Fibroblast of villous mesenchyme (primary cell): ENCODE measurements around the gene NF1. TPM values are rescaled to one million over a fixed set of nuclear protein-coding genes. Genes with fewer than 3 reads are reported as not detected.

ENCODE experiments used
- DNase-seq: peaks from one replicate; pipeline ENCODE4 v3.0.0-alpha.2; 2010; ENCODE audit warnings: low read depth
- H3K4me3 ChIP-seq: 2 replicates; pipeline ENCODE4 v1.5.1; 2011; ENCODE audit warnings: low read depth, mild to moderate bottlenecking, low read length
- total RNA-seq: library from RNA; depleted of rRNA; stranded (reverse); fragments of >200 nt; gene quantifications from 2 replicates; pipeline ENCODE4 v1.2.3, GENCODE V29; 2012
- TF ChIP-seq, protein P1 (sequence below): IDR thresholded peaks from 2 replicates; pipeline ENCODE4 v1.5.1; 2012; ENCODE audit warnings: low read depth, mild to moderate bottlenecking, low read length; ENCODE audit not compliant: insufficient read depth

The NF1 gene
- total RNA-seq, 1 donor: 82.5 TPM

DNA sequence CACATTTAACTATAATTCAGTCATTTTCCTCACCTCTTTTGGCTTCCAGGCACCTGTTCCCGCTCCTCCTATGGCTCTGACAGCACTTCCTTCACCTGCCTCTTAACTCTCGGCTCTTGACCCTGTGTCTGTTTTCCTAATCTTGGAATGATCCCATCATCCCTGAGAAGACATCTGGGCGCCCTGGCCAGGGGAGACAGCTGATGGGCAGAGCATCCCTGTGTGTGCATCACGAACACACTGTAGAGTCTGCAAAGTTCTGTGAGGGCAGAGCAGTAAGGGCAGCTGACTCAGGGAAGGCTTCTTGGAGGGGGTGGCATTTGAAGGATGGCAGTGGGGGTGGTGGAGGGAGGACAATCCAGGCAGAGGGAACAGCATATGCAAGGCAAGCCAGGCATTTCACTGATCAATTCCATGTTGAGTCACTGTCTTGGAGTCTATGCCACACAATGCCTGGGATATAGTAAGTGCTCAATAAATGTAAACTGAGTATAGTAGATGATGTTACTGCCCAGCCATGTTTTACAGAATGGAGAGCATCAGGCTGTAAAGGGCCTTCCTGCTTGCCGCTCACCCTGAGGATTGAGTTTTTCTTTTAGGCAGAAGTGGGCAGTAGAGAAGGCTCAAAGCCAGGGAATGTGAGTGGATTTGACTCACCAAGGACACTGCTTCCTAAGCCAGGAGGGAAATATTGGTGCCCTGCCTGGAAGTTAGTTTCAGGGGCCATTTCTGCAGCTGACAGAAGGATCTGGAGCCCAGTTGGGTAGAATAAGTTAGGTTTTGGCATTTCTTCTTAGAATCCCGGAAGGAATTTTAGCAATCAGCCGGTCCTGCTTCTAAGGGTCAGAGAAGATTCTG is 290.9 kb downstream of the NF1 start:
- H3K4me3 ChIP-seq: no peak overlapping the region
- TF ChIP-seq, protein P1, sequence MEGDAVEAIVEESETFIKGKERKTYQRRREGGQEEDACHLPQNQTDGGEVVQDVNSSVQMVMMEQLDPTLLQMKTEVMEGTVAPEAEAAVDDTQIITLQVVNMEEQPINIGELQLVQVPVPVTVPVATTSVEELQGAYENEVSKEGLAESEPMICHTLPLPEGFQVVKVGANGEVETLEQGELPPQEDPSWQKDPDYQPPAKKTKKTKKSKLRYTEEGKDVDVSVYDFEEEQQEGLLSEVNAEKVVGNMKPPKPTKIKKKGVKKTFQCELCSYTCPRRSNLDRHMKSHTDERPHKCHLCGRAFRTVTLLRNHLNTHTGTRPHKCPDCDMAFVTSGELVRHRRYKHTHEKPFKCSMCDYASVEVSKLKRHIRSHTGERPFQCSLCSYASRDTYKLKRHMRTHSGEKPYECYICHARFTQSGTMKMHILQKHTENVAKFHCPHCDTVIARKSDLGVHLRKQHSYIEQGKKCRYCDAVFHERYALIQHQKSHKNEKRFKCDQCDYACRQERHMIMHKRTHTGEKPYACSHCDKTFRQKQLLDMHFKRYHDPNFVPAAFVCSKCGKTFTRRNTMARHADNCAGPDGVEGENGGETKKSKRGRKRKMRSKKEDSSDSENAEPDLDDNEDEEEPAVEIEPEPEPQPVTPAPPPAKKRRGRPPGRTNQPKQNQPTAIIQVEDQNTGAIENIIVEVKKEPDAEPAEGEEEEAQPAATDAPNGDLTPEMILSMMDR: no peak
- no peak for DNase-seq

DNA sequence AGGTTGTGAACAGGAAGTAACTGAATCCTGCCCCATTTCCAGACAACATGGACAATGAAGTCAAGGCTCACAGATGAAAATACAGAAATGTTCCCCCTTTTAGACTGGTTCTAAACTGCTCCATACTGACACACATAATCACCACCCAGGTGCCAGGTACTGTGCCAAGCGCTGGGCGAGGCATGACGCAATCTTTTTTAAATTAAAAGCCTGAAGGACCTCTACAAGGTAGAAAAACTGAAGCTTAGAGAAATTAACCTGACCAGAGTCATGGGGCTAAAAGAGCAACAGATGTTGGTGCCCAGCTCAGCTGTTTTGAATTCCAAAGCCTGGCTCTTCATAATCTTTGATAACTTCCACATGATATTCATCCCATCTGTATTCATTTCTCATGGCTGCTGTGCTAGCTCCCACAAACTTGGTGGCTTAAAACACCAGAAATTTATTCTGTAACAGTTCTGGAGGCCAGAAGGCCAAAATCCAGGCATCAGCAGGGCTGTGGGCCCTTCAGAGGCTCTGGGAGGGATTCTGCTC is 291.8 kb downstream of the NF1 start:
- no peak for DNase-seq
- no peak overlapping the region for H3K4me3 ChIP-seq
- TF ChIP-seq, protein P1: no peak

DNA sequence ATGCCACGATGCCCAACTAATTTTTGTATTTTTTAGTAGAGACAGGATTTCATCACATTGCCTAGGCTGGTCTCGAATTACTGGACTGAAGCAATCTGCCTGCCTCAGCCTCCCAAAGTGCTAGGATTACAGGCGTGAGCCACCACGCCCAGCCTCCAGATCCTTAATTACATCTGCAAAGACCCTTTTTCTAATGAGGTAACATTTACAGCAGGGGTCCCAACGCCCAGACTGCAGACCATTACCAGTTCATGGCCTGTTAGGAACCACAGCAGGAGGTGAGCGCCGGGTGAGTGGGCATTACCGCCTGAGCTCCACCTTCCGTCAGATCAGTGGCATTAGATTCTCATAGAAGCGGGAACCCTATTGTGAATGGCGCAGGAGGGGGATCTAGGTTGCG is 292.7 kb downstream of the NF1 start:
- no peak for DNase-seq
- H3K4me3 ChIP-seq: no peak overlapping the region
- TF ChIP-seq, protein P1: no peak

GRCh38 chr17:31388351-31388750 is 293.6 kb downstream of the NF1 start:
- H3K4me3 ChIP-seq: no peak overlapping the region
- DNase-seq: no peak
- TF ChIP-seq, protein P1: no peak

DNA sequence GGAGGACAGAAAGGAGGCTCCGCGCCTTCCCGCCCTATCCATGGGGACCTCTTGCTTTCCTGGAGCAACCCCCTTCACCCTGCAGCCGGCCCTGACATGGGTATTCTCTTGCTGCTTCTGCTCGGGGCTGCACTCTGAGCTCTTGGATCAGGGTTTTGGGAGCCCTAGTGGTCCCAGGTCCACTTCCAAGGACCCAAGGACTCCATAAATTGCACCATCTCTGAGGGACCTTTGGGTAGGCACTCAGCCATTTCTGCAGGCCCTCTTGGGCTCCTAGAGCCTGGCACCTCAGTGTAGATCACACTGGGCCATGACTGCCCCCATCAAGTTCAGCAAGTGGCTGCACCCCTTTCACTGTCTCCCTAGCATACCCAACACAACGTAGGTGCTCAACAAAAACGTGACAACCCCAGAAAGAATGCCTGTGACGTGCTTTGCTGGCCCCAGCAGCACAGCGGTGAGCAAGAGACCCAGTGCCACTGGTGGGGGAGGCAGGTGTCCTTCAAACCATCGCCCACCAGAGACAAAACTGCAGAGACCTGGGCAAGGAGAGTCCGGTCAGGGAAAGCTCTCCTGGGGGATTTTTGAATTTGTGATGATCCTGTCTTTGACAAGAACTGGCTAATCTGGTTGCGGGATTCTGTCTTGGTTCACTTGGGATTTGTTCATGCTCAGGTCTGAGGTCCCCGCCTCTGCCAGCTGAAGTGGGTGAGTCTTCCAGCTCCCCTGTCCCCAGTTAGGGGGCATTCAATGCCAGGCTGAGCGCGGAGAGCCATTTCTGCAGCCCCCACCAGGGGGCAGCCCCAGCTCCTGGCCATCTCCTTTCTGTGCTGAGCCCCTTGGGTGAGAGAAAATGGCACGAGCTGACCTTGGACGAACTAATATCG is 294.2 kb downstream of the NF1 start:
- H3K4me3 ChIP-seq: no peak overlapping the region
- DNase-seq: peak; percentile 7
- TF ChIP-seq, protein P1: peak; percentile 73

DNA sequence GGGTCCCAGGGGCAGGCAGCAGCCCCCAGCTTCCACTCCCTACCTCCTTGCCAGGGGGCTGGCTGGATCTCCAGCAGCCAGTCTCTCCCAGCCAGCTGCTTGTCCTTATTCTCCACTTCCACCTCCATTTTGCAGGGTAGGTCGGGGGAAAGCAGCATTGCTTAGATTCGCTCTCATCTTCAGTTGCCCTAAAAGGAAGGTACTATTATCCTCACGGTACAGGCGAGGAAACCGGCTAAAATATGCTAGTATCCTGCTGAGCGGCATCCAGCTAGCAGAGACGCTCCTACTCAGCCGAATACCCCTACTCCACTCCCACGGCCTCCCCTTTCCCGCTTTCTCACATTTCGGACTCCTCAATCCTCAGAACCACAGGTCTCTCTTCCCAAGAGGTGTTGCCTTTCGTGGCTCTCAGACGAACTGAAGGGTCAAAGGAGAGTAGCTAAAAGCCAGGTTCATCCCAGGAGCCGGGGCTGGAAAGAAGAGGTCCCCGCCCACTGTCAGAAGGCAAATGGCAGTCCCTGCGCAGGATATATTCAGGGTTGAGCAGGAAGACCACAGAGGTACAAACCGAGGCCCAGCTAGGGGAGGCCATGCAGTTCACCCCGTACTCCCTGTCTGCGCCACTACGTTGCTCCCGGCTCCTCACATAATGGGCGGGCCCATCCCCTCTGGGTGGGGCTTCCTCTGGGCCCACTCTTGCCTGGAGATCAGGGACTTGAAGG is 295.0 kb downstream of the NF1 start:
- TF ChIP-seq, protein P1: no peak

More for the DNA sequence above, 295.0 kb downstream of the NF1 start:
- no peak overlapping the region for H3K4me3 ChIP-seq
- DNase-seq: no peak
